ENCODE results near the gene GFOD1. TPM values are rescaled to one million over a fixed set of nuclear protein-coding genes. Genes with fewer than 3 reads are reported as not detected.

Gene GFOD1
- total and polyA plus RNA-seq, 4 donors = 9.4 to 30.6 (median 17.6) TPM

DNA sequence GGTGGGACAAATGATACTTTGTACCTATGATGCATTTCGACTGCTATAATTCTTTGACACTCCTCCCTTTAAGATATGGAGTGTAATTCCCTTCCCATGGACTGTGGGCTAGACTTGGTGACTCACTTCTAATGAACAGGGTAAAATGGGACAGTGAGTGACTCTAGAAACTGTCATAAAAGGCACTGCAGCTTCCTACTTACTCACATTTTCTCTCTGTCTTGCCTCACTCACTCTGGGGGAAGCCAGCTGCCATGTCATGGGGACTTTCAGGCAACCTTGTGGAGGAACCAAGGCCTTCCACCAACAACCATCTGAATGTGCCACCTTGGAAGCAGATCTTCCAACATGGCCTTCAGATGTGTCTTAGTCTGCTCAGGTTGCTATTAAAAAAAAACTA lies 12.9 kb upstream of the GFOD1 start:
- H3K4me3 ChIP-seq (ENCODE audit: low read depth, low read length) = no peak overlapping the region
- no peaks in the 10 kb centered on the region for H3K4me1 ChIP-seq (ENCODE audit: control insufficient read depth, insufficient read depth, low read length)
- no peaks in the 10 kb centered on the region for H3K9me3 ChIP-seq (ENCODE audit: control insufficient read depth, insufficient read depth, low read length)
- DNase-seq (ENCODE audit: low read depth in 4 of 6, low spot score in 6 of 6) = no peak
- no peaks in the 10 kb centered on the region for H3K27me3 ChIP-seq (ENCODE audit: control insufficient read depth, insufficient read depth, low read length)
- WGBS (ENCODE audit: insufficient coverage) = no CpG with 5 or more reads among the region's 1 CpG
- H3K27ac ChIP-seq (ENCODE audit: low read depth, low read length) = no peak overlapping the region
- no peaks in the 10 kb centered on the region for H3K36me3 ChIP-seq (ENCODE audit: control insufficient read depth, insufficient read depth, low read length)

DNA sequence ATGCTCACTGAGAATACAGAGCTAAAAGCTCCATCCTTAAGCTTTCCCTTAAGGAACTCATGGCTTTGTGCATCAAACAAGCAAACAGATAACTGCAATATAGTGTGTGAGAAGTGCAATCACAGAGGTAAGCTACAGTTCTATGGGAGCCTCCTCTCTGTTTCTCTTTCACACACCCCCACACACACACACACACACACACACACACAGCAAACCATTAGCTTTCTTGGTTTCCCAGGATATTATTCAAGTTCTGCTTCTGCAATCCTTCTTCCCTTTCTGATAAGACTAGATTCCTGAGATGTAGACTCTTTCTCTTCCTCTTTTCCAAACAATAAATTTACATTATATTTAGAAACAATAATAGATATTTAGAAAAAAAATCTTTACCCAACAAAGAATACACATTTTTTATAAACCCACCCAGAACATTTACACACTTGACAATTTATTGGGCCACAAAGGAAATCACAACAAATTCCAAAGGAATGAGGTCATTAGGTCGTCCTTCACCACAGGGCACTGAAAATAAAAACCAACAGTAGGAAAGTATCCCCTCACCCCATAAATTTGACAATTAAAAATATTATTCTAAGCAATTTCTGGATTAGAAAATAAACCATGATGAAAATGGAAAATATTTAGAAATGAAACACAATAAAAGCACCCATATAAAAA lies 9.3 kb upstream of the GFOD1 start:
- no peak overlapping the region for H3K27ac ChIP-seq (ENCODE audit: low read depth, low read length)
- WGBS (ENCODE audit: insufficient coverage) = no CpG with 5 or more reads among the region's 1 CpG
- no peak for DNase-seq (ENCODE audit: low read depth in 4 of 6, low spot score in 6 of 6)

DNA sequence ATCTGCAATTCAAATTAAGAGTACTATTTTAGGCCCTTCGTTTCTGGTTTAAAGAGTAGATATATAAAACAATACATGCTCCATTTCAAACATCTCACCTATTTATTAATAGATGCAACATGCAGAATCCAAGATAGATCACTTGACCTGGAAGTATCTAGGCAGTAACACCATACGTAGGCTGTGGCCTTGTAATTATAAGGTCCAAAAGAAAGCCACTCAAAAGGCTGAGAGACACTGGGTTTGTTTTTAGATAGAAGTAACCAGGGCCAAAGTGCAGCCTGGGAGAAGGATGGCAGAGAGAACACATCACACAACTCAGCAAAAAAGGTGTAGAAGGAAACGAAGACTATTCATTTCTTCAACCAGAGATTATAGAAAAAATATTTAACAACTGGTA lies 8.4 kb upstream of the GFOD1 start:
- no peak for DNase-seq (ENCODE audit: low read depth in 4 of 6, low spot score in 6 of 6)
- Histone ChIP-seq H3K36me3 (ENCODE audit: control insufficient read depth, insufficient read depth, low read length) (no peaks in the 10 kb centered on the region), H3K4me1 (ENCODE audit: control insufficient read depth, insufficient read depth, low read length) (no peaks in the 10 kb centered on the region), H3K27ac (ENCODE audit: low read depth, low read length) (no peak overlapping the region), H3K27me3 (ENCODE audit: control insufficient read depth, insufficient read depth, low read length) (no peaks in the 10 kb centered on the region), H3K9me3 (ENCODE audit: control insufficient read depth, insufficient read depth, low read length) (no peaks in the 10 kb centered on the region), H3K4me3 (ENCODE audit: low read depth, low read length) (no peak overlapping the region)
- 83% methylated on average over 1 of the region's 3 CpGs for WGBS (ENCODE audit: insufficient coverage)

More for the DNA sequence above, 9.3 kb upstream of the GFOD1 start:
- Histone ChIP-seq H3K27me3 (ENCODE audit: control insufficient read depth, insufficient read depth, low read length) (no peaks in the 10 kb centered on the region), H3K9me3 (ENCODE audit: control insufficient read depth, insufficient read depth, low read length) (no peaks in the 10 kb centered on the region), H3K4me1 (ENCODE audit: control insufficient read depth, insufficient read depth, low read length) (no peaks in the 10 kb centered on the region), H3K36me3 (ENCODE audit: control insufficient read depth, insufficient read depth, low read length) (no peaks in the 10 kb centered on the region), H3K4me3 (ENCODE audit: low read depth, low read length) (no peak overlapping the region)

DNA sequence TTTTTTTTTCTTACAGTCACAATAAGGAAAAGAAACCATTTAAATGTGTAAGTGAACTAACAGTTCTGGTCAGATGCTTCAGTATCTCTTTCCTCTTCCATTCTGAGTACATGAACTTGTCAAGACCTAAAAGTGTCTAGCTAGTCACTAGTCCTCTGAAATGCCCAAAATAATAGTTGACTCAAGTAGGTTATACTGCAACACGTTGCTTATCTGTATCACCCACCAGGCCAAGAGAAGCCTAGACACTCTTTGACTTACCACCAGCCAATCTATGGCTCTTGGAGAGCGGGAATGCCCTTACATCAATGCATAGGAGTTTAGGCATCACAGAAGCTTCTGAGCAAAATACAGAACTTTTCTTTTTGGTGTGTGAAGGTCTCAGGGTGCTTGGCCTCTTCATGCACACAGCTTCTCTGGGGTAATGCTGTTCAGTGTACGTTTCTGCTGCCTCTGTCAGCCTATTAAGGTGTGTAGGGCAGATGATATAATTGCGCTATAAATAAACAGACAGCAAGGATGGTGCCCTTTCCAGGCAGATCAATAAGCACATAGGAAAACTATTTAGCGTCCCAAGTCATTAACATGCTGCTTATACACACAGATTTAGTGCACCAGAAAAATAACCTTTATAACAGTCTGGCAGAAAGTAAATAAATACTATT lies 7.8 kb upstream of the GFOD1 start:
- H3K9me3 ChIP-seq (ENCODE audit: control insufficient read depth, insufficient read depth, low read length) = no peaks in the 10 kb centered on the region
- no peaks in the 10 kb centered on the region for H3K36me3 ChIP-seq (ENCODE audit: control insufficient read depth, insufficient read depth, low read length)
- DNase-seq (ENCODE audit: low read depth in 4 of 6, low spot score in 6 of 6) = no peak
- H3K27ac ChIP-seq (ENCODE audit: low read depth, low read length) = no peak overlapping the region
- H3K4me3 ChIP-seq (ENCODE audit: low read depth, low read length) = no peak overlapping the region
- WGBS (ENCODE audit: insufficient coverage) = 77% methylated on average over 2 of the region's 5 CpGs
- H3K4me1 ChIP-seq (ENCODE audit: control insufficient read depth, insufficient read depth, low read length) = no peaks in the 10 kb centered on the region
- H3K27me3 ChIP-seq (ENCODE audit: control insufficient read depth, insufficient read depth, low read length) = no peaks in the 10 kb centered on the region

DNA sequence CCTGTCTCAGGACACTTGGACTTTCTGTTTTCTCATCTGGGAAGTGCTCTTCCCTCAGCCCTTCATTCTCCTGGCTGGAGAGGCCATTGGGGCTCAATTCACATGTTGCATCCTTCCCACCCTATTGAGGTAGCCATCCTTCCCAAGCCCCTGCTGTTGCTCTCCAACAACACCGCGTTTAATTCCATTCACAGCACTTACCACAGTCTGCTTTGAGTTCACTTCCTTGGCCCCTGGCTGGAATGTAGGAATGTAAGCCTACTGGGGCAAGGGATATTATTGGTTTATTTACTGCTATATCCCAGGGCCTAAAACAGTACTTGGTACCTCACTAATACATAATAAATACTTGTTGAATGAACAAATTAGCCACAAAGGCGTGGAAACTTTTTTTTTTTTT lies 6.7 kb upstream of the GFOD1 start:
- Histone ChIP-seq H3K9me3 (ENCODE audit: control insufficient read depth, insufficient read depth, low read length) (no peaks in the 10 kb centered on the region), H3K4me1 (ENCODE audit: control insufficient read depth, insufficient read depth, low read length) (no peaks in the 10 kb centered on the region), H3K4me3 (ENCODE audit: low read depth, low read length) (no peak overlapping the region), H3K36me3 (ENCODE audit: control insufficient read depth, insufficient read depth, low read length) (no peaks in the 10 kb centered on the region), H3K27ac (ENCODE audit: low read depth, low read length) (no peak overlapping the region), H3K27me3 (ENCODE audit: control insufficient read depth, insufficient read depth, low read length) (no peaks in the 10 kb centered on the region)
- no CpG with 5 or more reads among the region's 3 CpGs for WGBS (ENCODE audit: insufficient coverage)
- DNase-seq (ENCODE audit: low read depth in 4 of 6, low spot score in 6 of 6) = no peak

DNA sequence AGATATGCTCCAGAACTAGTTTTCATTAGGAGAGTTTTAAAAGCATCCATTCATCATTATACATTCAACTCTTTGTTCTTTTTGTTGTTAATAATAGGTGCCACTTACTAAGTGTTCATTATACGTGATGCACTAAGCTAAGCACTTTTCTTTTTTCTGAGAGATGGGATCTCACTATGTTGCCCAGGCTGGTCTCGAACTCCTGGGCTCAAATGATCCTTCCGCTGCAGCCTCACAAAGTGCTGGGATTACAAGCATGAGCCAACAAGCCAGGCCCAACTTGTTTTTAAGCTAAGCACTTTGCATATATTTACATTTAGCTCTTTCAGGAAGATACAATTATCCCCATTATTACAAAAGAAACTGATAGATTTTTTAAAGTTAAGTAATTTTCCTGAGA lies 5.7 kb upstream of the GFOD1 start:
- Histone ChIP-seq H3K36me3 (ENCODE audit: control insufficient read depth, insufficient read depth, low read length) (no peaks in the 10 kb centered on the region), H3K27ac (ENCODE audit: low read depth, low read length) (no peak overlapping the region), H3K9me3 (ENCODE audit: control insufficient read depth, insufficient read depth, low read length) (no peaks in the 10 kb centered on the region), H3K4me1 (ENCODE audit: control insufficient read depth, insufficient read depth, low read length) (peaks cover 5% of the 10 kb centered on the region), H3K4me3 (ENCODE audit: low read depth, low read length) (no peak overlapping the region), H3K27me3 (ENCODE audit: control insufficient read depth, insufficient read depth, low read length) (no peaks in the 10 kb centered on the region)
- WGBS (ENCODE audit: insufficient coverage) = 100% methylated on average over 1 of the region's 3 CpGs
- DNase-seq (ENCODE audit: low read depth in 4 of 6, low spot score in 6 of 6) = no peak

DNA sequence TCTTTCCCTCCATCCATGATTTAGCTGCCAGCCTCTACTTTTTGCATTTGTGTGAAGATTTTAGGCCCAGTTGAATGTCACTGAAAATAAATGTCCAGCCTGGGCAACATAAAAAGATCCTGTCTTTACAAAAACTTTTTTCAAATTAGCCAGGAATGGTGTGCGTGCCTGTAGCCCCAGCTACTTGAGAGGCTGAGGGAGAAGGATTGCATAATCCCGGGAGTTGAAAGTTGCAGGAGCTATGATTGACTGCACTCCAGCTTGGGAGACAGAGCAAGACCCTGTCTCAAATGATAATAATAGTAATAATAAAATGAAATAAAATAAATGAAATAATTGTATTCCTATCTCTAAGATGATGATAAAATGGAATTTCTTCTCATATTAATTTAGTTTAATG lies 5.0 kb upstream of the GFOD1 start:
- Histone ChIP-seq H3K36me3 (ENCODE audit: control insufficient read depth, insufficient read depth, low read length) (no peaks in the 10 kb centered on the region), H3K9me3 (ENCODE audit: control insufficient read depth, insufficient read depth, low read length) (no peaks in the 10 kb centered on the region), H3K27ac (ENCODE audit: low read depth, low read length) (no peak overlapping the region), H3K4me3 (ENCODE audit: low read depth, low read length) (no peak overlapping the region), H3K4me1 (ENCODE audit: control insufficient read depth, insufficient read depth, low read length) (peaks cover 10% of the 10 kb centered on the region), H3K27me3 (ENCODE audit: control insufficient read depth, insufficient read depth, low read length) (no peaks in the 10 kb centered on the region)
- no peak for DNase-seq (ENCODE audit: low read depth in 4 of 6, low spot score in 6 of 6)
- no CpG with 5 or more reads among the region's 2 CpGs for WGBS (ENCODE audit: insufficient coverage)

DNA sequence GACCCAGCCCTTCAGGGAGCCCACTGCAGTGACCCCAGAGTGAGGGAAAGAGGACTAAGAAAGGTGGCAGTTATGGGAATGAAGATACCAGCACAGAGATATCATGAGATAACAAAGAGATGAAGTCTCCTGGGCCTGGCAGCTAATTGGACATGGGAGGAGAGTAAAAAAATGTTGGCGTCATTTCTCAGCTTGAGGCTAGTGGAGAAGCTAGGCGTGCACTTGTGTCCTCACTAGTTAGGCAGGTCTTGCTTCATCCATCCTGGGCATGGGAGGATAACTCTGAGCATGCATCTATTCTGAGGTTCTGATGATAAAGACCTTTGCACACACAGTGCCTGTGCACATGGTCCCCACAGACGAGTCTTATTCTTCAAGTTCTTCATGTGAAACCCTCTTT lies 4.1 kb upstream of the GFOD1 start:
- WGBS (ENCODE audit: insufficient coverage) = 89% methylated on average over 2 of the region's 3 CpGs
- DNase-seq (ENCODE audit: low read depth in 4 of 6, low spot score in 6 of 6) = no peak
- Histone ChIP-seq H3K27me3 (ENCODE audit: control insufficient read depth, insufficient read depth, low read length) (no peaks in the 10 kb centered on the region), H3K4me3 (ENCODE audit: low read depth, low read length) (no peak overlapping the region), H3K4me1 (ENCODE audit: control insufficient read depth, insufficient read depth, low read length) (peaks cover 11% of the 10 kb centered on the region), H3K9me3 (ENCODE audit: control insufficient read depth, insufficient read depth, low read length) (no peaks in the 10 kb centered on the region), H3K36me3 (ENCODE audit: control insufficient read depth, insufficient read depth, low read length) (no peaks in the 10 kb centered on the region), H3K27ac (ENCODE audit: low read depth, low read length) (no peak overlapping the region)

DNA sequence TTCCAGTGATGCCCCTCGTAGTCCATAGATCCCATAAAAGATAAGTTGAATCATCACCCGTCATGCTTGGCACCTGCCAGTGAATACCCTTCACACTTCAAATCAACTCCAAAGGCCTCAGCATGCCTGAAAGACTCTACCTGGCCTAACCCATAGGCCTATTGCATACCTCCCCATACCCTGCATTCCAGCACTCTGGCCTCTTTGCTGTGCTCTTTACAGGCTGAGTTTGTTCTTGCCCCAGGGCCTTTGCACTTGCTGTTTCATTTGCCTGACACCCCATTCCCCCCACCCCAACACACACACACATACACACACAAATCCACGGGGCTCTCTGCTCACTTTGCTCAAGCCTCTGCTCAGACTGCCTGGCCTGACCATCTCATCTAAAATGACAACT lies 3.0 kb upstream of the GFOD1 start:
- no peaks in the 10 kb centered on the region for H3K36me3 ChIP-seq (ENCODE audit: control insufficient read depth, insufficient read depth, low read length)

DNA sequence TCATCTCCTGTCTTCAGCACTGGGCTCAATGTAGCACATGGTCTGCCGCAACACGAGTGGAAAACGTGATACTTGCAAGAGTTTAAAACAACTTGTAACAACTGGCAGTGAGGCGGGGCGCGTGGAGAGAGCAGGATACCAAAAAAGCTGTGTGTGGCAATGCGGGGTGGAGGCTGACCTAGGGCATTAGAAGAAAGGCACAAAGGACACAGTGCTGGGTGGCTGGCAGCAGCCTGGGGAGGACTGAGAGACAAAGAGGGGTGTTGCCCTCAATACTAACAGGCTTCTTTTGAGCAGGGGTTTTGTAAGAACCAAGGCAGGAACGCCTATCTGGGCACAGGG lies 1.5 kb upstream of the GFOD1 start:
- no peaks in the 10 kb centered on the region for H3K9me3 ChIP-seq (ENCODE audit: control insufficient read depth, insufficient read depth, low read length)
- H3K4me1 ChIP-seq (ENCODE audit: control insufficient read depth, insufficient read depth, low read length) = peaks cover 25% of the 10 kb centered on the region
- 70% methylated on average over 8 of the region's 8 CpGs for WGBS (ENCODE audit: insufficient coverage)
- H3K27ac ChIP-seq (ENCODE audit: low read depth, low read length) = no peak overlapping the region
- H3K36me3 ChIP-seq (ENCODE audit: control insufficient read depth, insufficient read depth, low read length) = no peaks in the 10 kb centered on the region
- H3K4me3 ChIP-seq (ENCODE audit: low read depth, low read length) = no peak overlapping the region
- no peak for DNase-seq (ENCODE audit: low read depth in 4 of 6, low spot score in 6 of 6)
- peaks cover 3% of the 10 kb centered on the region for H3K27me3 ChIP-seq (ENCODE audit: control insufficient read depth, insufficient read depth, low read length)

More for the DNA sequence above, 3.0 kb upstream of the GFOD1 start:
- DNase-seq (ENCODE audit: low read depth in 4 of 6, low spot score in 6 of 6) = no peak
- no peaks in the 10 kb centered on the region for H3K27me3 ChIP-seq (ENCODE audit: control insufficient read depth, insufficient read depth, low read length)
- peaks cover 18% of the 10 kb centered on the region for H3K4me1 ChIP-seq (ENCODE audit: control insufficient read depth, insufficient read depth, low read length)
- no peaks in the 10 kb centered on the region for H3K9me3 ChIP-seq (ENCODE audit: control insufficient read depth, insufficient read depth, low read length)
- 94% methylated on average over 3 of the region's 3 CpGs for WGBS (ENCODE audit: insufficient coverage)
- H3K4me3 ChIP-seq (ENCODE audit: low read depth, low read length) = no peak overlapping the region
- H3K27ac ChIP-seq (ENCODE audit: low read depth, low read length) = no peak overlapping the region
